HEK293 (cell line): ENCODE results near the gene PIP5K1C.

ENCODE experiments used
- CTCF ChIA-PET: fragments of 350-600 bp; formaldehyde crosslinking; extraction: SDS; loops from one replicate; lab custom pipeline; 2021; ENCODE audit warnings: antibody characterized with exemption; lab: Yijun Ruan, JAX
- POLR2A ChIA-PET: fragments of 300-600 bp; formaldehyde crosslinking; extraction: SDS; loops from one replicate; lab custom pipeline; 2020; ENCODE audit warnings: antibody characterized with exemption, inconsistent platforms; lab: Yijun Ruan, JAX
- H3K27ac ChIP-seq: fragments of 200-500 bp; sonication (Bioruptor generic); 2 replicates; pipeline ENCODE4 v1.5.1; 2014; ENCODE audit warnings: low read depth, low read length, control low read depth, inconsistent platforms; ENCODE audit errors: extremely low read depth
- H3K36me3 ChIP-seq, 2 experiments: fragments of 200-500 bp in 1 of 2; sonication (Bioruptor generic) in 1 of 2; 1 replicate in 1 of 2; 2 replicates in 1 of 2; pipeline ENCODE4 v1.5.1; 2014 to 2017; ENCODE audit warnings: inconsistent platforms in 2 of 2, low read length in 2 of 2; ENCODE audit not compliant: control insufficient read depth in 2 of 2, insufficient read depth in 1 of 2
- H3K4me1 ChIP-seq: fragments of 200-500 bp; sonication (Bioruptor generic); 2 replicates; pipeline ENCODE4 v1.5.1; 2014; ENCODE audit warnings: mild to moderate bottlenecking, low read length, inconsistent platforms; ENCODE audit not compliant: control insufficient read depth, insufficient read depth
- H3K4me3 ChIP-seq: 2 replicates; pipeline ENCODE4 v1.5.1; 2011; ENCODE audit warnings: low read depth, mild to moderate bottlenecking, control low read depth, low read length, moderate library complexity
- H3K9me3 ChIP-seq: fragments of 200-500 bp; sonication (Bioruptor generic); 2 replicates; pipeline ENCODE4 v1.5.1; 2014; ENCODE audit warnings: low read depth, low read length, inconsistent platforms; ENCODE audit not compliant: control insufficient read depth, insufficient read depth
- GLIS1 ChIP-seq: fragments of 450-650 bp; formaldehyde crosslinking; IDR thresholded peaks from 2 replicates; pipeline ENCODE4 v1.5.1; 2016; ENCODE audit warnings: missing biosample characterization, missing genetic modification characterization
- GLIS2 ChIP-seq: fragments of 450-650 bp; formaldehyde crosslinking; IDR thresholded peaks from 2 replicates; pipeline ENCODE4 v1.5.1; 2016; ENCODE audit warnings: missing biosample characterization, missing genetic modification characterization
- RBAK ChIP-seq: fragments of 450-650 bp; formaldehyde crosslinking; IDR thresholded peaks from 2 replicates; pipeline ENCODE4 v1.5.1; 2016; ENCODE audit warnings: missing biosample characterization, missing genetic modification characterization
- SCRT2 ChIP-seq: fragments of 450-650 bp; formaldehyde crosslinking; IDR thresholded peaks from 2 replicates; pipeline ENCODE4 v1.5.1; 2016; ENCODE audit warnings: missing biosample characterization, missing genetic modification characterization
- ZBTB48 ChIP-seq: fragments of 450-650 bp; formaldehyde crosslinking; IDR thresholded peaks from 2 replicates; pipeline ENCODE4 v1.5.1; 2016; ENCODE audit warnings: missing biosample characterization, missing genetic modification characterization
- ZFHX2 ChIP-seq: fragments of 450-650 bp; formaldehyde crosslinking; conservative IDR thresholded peaks from 2 replicates; pipeline ENCODE4 v1.5.1; 2016; ENCODE audit warnings: missing biosample characterization, missing genetic modification characterization
- ZFP69B ChIP-seq: fragments of 450-650 bp; formaldehyde crosslinking; IDR thresholded peaks from 2 replicates; pipeline ENCODE4 v1.5.1; 2016; ENCODE audit warnings: missing biosample characterization, missing genetic modification characterization
- ZNF223 ChIP-seq: fragments of 450-650 bp; formaldehyde crosslinking; IDR thresholded peaks from 2 replicates; pipeline ENCODE4 v1.5.1; 2016; ENCODE audit warnings: missing biosample characterization, missing genetic modification characterization
- ZNF311 ChIP-seq: fragments of 450-650 bp; formaldehyde crosslinking; IDR thresholded peaks from 2 replicates; pipeline ENCODE4 v1.5.1; 2017; ENCODE audit warnings: missing biosample characterization, missing genetic modification characterization, borderline replicate concordance
- ZNF335 ChIP-seq: fragments of 450-650 bp; formaldehyde crosslinking; conservative IDR thresholded peaks from 2 replicates; pipeline ENCODE4 v1.5.1; 2016; ENCODE audit warnings: missing biosample characterization, missing genetic modification characterization
- ZNF561 ChIP-seq: fragments of 450-650 bp; IDR thresholded peaks from 2 replicates; pipeline ENCODE4 v1.5.1; 2018; ENCODE audit warnings: missing biosample characterization, missing genetic modification characterization, borderline replicate concordance
- ZSCAN23 ChIP-seq: fragments of 450-650 bp; formaldehyde crosslinking; IDR thresholded peaks from 2 replicates; pipeline ENCODE4 v1.5.1; 2016; ENCODE audit warnings: missing biosample characterization, missing genetic modification characterization
- TF ChIP-seq, protein P1 (sequence below): fragments of 450-650 bp; formaldehyde crosslinking; IDR thresholded peaks from 2 replicates; pipeline ENCODE4 v1.5.1; 2016; ENCODE audit warnings: missing biosample characterization, missing genetic modification characterization
- TF ChIP-seq, protein P2 (sequence below): fragments of 450-650 bp; formaldehyde crosslinking; IDR thresholded peaks from 2 replicates; pipeline ENCODE4 v1.5.1; 2016; ENCODE audit warnings: missing biosample characterization, missing genetic modification characterization
- TF ChIP-seq, protein P3 (sequence below): fragments of 450-650 bp; formaldehyde crosslinking; IDR thresholded peaks from 2 replicates; pipeline ENCODE4 v1.5.1; 2016; ENCODE audit warnings: missing biosample characterization, missing genetic modification characterization
- TF ChIP-seq, protein P4 (sequence below): fragments of 450-650 bp; formaldehyde crosslinking; IDR thresholded peaks from 2 replicates; pipeline ENCODE4 v1.5.1; 2017; ENCODE audit warnings: missing biosample characterization, missing genetic modification characterization
- TF ChIP-seq, protein P5 (sequence below): fragments of 450-650 bp; formaldehyde crosslinking; IDR thresholded peaks from 2 replicates; pipeline ENCODE4 v1.5.1; 2016; ENCODE audit warnings: missing biosample characterization, missing genetic modification characterization
- TF ChIP-seq, protein P6 (sequence below): fragments of 450-650 bp; formaldehyde crosslinking; IDR thresholded peaks from 2 replicates; pipeline ENCODE4 v1.5.1; 2016; ENCODE audit warnings: missing biosample characterization, missing genetic modification characterization

The PIP5K1C gene

DNA sequence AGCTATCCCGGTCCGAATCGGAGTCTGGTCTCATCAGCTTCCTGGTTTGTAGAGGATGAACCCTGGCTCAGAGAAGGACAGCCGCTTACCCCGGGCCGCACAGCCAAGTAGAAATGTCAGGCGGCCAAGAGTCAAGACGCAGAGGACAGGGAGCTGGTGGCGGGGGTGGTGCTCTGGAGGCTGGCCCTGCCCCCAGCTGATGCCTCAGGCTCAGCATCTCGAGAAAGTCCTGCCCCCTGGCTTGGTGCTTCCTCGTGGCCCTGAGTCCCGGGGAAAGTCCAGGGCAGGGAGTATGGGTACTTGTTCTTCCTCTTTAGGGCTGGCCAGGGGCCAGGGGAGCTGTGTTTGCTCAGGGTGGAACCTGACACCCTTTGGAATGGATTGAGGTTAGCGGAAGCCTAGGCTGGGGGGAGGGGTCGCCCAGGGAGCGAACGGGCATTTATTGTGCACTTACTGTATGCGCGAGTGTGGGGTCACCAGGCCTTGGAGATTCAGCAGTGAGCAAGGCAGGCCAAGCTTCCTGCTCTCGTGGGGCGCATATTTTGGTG lies 10.1 kb upstream of the PIP5K1C start (continued):
- TF ChIP-seq, protein P1, sequence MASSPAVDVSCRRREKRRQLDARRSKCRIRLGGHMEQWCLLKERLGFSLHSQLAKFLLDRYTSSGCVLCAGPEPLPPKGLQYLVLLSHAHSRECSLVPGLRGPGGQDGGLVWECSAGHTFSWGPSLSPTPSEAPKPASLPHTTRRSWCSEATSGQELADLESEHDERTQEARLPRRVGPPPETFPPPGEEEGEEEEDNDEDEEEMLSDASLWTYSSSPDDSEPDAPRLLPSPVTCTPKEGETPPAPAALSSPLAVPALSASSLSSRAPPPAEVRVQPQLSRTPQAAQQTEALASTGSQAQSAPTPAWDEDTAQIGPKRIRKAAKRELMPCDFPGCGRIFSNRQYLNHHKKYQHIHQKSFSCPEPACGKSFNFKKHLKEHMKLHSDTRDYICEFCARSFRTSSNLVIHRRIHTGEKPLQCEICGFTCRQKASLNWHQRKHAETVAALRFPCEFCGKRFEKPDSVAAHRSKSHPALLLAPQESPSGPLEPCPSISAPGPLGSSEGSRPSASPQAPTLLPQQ (tag by site-specific recombination) = 0 out of 2 replicates have a peak, but pooled peaks have one; percentile 42
- TF ChIP-seq, protein P2, sequence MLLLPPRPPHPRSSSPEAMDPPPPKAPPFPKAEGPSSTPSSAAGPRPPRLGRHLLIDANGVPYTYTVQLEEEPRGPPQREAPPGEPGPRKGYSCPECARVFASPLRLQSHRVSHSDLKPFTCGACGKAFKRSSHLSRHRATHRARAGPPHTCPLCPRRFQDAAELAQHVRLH (tag by site-specific recombination) = peak; percentile 44; the same call in 1 of the 2 replicates
- TF ChIP-seq ZNF561 (tag by site-specific recombination) = no peak
- no peak for TF ChIP-seq ZNF335 (tag by site-specific recombination)
- TF ChIP-seq RBAK (tag by site-specific recombination) = no peak
- no peak for TF ChIP-seq ZNF311 (tag by site-specific recombination)
- peak; percentile 78 for TF ChIP-seq ZBTB48
- TF ChIP-seq, all 188 proteins: peak for 22

DNA sequence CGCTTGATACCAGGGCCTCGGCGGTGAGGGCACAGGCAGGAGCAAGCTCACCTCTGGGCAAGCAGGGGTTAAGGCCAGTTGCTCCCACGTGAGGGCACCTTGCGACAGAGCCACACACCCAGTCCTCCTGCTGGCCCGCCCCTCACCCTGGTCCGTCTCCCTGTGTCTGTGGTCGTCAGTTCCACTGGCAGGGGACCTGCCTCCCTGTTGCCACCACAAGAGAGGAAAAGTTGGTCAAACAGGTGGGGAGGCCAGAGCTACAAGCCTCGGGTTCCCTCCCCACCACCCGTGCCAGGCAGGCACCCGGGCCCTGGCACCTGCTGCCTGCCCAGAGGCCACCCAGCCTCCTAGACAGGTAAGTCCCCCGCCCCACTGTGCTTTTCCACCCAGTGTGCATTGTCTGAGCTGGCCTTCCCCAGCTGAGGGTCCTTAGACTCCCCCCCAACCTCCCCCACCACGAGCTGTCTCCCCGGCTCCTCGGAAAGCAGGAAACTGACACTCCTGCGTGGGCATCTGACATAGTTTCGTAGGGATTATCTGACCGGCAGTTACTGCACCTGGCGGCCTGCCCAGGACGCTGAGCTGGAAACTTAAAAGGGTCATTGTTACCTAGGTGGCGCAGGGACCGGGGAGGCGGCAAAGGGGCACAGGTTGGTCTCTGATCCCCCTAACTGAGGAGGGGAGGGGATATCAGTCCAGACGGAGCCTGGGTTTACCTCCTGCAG lies 8.1 kb upstream of the PIP5K1C start, which contains the start of gene TJP3:
Gene TJP3, plus strand, starts transcription at position 178 of the 725 bp plus-strand sequence. CDS start 20,049 bp downstream, outside the sequence.
- ChIA-PET POLR2A (interaction anchor here (0.7 kb wide), 1 partner anchor 108 kb away, joined by 4 read pairs; no protein-coding TSS in a partner anchor), CTCF (interaction anchor here (1.1 to 1.6 kb wide), 4 partner anchors 9 to 432 kb away, joined by 3 to 7 read pairs (median 5); no protein-coding TSS in a partner anchor)
- TF ChIP-seq, protein P3, sequence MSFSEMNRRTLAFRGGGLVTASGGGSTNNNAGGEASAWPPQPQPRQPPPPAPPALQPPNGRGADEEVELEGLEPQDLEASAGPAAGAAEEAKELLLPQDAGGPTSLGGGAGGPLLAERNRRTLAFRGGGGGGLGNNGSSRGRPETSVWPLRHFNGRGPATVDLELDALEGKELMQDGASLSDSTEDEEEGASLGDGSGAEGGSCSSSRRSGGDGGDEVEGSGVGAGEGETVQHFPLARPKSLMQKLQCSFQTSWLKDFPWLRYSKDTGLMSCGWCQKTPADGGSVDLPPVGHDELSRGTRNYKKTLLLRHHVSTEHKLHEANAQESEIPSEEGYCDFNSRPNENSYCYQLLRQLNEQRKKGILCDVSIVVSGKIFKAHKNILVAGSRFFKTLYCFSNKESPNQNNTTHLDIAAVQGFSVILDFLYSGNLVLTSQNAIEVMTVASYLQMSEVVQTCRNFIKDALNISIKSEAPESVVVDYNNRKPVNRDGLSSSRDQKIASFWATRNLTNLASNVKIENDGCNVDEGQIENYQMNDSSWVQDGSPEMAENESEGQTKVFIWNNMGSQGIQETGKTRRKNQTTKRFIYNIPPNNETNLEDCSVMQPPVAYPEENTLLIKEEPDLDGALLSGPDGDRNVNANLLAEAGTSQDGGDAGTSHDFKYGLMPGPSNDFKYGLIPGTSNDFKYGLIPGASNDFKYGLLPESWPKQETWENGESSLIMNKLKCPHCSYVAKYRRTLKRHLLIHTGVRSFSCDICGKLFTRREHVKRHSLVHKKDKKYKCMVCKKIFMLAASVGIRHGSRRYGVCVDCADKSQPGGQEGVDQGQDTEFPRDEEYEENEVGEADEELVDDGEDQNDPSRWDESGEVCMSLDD (tag by site-specific recombination) = no peak
- no peak for TF ChIP-seq ZSCAN23 (tag by site-specific recombination)
- TF ChIP-seq, protein P4, sequence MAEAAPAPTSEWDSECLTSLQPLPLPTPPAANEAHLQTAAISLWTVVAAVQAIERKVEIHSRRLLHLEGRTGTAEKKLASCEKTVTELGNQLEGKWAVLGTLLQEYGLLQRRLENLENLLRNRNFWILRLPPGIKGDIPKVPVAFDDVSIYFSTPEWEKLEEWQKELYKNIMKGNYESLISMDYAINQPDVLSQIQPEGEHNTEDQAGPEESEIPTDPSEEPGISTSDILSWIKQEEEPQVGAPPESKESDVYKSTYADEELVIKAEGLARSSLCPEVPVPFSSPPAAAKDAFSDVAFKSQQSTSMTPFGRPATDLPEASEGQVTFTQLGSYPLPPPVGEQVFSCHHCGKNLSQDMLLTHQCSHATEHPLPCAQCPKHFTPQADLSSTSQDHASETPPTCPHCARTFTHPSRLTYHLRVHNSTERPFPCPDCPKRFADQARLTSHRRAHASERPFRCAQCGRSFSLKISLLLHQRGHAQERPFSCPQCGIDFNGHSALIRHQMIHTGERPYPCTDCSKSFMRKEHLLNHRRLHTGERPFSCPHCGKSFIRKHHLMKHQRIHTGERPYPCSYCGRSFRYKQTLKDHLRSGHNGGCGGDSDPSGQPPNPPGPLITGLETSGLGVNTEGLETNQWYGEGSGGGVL (tag by site-specific recombination) = peak; percentile 10; the same call in 1 of the 2 replicates
- no peak for TF ChIP-seq ZNF223 (tag by site-specific recombination)
- 0 out of 2 replicates have a peak, but pooled peaks have one; percentile 8 for TF ChIP-seq GLIS2 (tag by site-specific recombination)
- peak; percentile 69 for TF ChIP-seq GLIS1 (tag by site-specific recombination)
- TF ChIP-seq ZBTB48 = peak; percentile 71
- 0 out of 2 replicates have a peak, but pooled peaks have one; percentile 24 for TF ChIP-seq ZFP69B (tag by site-specific recombination)
- TF ChIP-seq, protein P5, sequence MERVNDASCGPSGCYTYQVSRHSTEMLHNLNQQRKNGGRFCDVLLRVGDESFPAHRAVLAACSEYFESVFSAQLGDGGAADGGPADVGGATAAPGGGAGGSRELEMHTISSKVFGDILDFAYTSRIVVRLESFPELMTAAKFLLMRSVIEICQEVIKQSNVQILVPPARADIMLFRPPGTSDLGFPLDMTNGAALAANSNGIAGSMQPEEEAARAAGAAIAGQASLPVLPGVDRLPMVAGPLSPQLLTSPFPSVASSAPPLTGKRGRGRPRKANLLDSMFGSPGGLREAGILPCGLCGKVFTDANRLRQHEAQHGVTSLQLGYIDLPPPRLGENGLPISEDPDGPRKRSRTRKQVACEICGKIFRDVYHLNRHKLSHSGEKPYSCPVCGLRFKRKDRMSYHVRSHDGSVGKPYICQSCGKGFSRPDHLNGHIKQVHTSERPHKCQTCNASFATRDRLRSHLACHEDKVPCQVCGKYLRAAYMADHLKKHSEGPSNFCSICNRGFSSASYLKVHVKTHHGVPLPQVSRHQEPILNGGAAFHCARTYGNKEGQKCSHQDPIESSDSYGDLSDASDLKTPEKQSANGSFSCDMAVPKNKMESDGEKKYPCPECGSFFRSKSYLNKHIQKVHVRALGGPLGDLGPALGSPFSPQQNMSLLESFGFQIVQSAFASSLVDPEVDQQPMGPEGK (tag by site-specific recombination) = 0 out of 2 replicates have a peak, but pooled peaks have one; percentile 35
- TF ChIP-seq, protein P1 (tag by site-specific recombination) = 0 out of 2 replicates have a peak, but pooled peaks have one; percentile 53
- TF ChIP-seq, protein P6, sequence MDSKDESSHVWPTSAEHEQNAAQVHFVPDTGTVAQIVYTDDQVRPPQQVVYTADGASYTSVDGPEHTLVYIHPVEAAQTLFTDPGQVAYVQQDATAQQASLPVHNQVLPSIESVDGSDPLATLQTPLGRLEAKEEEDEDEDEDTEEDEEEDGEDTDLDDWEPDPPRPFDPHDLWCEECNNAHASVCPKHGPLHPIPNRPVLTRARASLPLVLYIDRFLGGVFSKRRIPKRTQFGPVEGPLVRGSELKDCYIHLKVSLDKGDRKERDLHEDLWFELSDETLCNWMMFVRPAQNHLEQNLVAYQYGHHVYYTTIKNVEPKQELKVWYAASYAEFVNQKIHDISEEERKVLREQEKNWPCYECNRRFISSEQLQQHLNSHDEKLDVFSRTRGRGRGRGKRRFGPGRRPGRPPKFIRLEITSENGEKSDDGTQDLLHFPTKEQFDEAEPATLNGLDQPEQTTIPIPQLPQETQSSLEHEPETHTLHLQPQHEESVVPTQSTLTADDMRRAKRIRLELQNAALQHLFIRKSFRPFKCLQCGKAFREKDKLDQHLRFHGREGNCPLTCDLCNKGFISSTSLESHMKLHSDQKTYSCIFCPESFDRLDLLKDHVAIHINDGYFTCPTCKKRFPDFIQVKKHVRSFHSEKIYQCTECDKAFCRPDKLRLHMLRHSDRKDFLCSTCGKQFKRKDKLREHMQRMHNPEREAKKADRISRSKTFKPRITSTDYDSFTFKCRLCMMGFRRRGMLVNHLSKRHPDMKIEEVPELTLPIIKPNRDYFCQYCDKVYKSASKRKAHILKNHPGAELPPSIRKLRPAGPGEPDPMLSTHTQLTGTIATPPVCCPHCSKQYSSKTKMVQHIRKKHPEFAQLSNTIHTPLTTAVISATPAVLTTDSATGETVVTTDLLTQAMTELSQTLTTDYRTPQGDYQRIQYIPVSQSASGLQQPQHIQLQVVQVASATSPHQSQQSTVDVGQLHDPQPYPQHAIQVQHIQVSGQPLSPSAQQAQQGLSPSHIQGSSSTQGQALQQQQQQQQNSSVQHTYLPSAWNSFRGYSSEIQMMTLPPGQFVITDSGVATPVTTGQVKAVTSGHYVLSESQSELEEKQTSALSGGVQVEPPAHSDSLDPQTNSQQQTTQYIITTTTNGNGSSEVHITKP = 0 out of 2 replicates have a peak, but pooled peaks have one; percentile 5
- peak; percentile 57 for TF ChIP-seq ZFHX2 (tag by site-specific recombination)
- TF ChIP-seq SCRT2 (tag by site-specific recombination) = peak; percentile 24; the same call in 1 of the 2 replicates
- H3K4me3 ChIP-seq = no peak within 1 kb of the TSS
- H3K9me3 ChIP-seq = no peaks in the 10 kb centered on the region
- no peaks in the 10 kb centered on the region for H3K36me3 ChIP-seq
- peaks cover 4% of the 10 kb centered on the region; the same call in 1 of the 2 replicates for H3K4me1 ChIP-seq
- no peak within 1 kb of the TSS for H3K27ac ChIP-seq
